Astrocyte (in vitro differentiated cells and primary cell): Measurements from ENCODE around the gene NKAIN4.

Source experiments
- CTCF ChIP-seq: IDR thresholded peaks from 2 replicates; pipeline ENCODE4 v1.5.1; 2011; ENCODE audit warnings: low read depth, mild to moderate bottlenecking, inconsistent platforms, low read length, moderate library complexity; ENCODE audit not compliant: insufficient read depth
- EZH2 ChIP-seq: IDR thresholded peaks from 2 replicates; pipeline ENCODE4 v1.6.1; 2012; ENCODE audit warnings: mild to moderate bottlenecking, low read length, inconsistent platforms; ENCODE audit not compliant: insufficient read depth

- TF ChIP-seq EZH2: no peak
- peak; percentile 35 for TF ChIP-seq CTCF
Measured at GRCh38 chr20:63290677-63291472, 36.6 kb upstream of the NKAIN4 start.
